ENCODE data around the gene FAM111A. TPM values are rescaled to one million over a fixed set of nuclear protein-coding genes. Genes with fewer than 3 reads are reported as not detected.

Gene FAM111A
- total and polyA plus RNA-seq, 10 of the 15 experiments (the other 5 are each of a cell fraction or from before 2014, with no cell fraction given), result 26.6 to 95.0 (median 67.5) TPM

DNA sequence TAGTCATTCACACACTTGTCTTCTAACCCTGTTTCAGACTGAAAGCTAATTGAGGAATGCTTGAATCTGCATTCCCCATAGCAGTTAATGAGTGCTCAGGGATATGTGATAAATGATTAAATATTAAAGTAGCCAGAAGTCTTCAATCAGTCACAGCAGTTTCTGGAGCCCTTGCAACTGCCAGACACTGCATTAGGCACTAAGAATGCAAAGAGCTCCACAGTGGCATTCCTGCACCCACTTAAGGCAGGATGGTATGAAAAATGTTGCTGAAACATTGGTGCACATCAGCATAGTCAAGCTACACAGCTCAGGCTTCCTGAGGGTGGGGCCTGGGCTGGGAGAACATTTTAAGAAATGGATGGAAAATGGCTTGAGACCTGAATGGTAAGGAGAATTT, 35.7 kb downstream of the FAM111A start:
- POLR2A ChIA-PET, result interaction anchor here (1.0 to 1.2 kb wide), 2 partner anchors 11 to 25 kb away, joined by 3 read pairs; no protein-coding TSS in a partner anchor
- FAIRE-seq, result no peak
- in situ Hi-C loops (cut with MboI), result loop anchor here (10.0 to 25.0 kb wide), 2 partner anchors 376 to 1584 kb away; partner anchors contain the start of gene MS4A15

More for the DNA sequence above, 35.7 kb downstream of the FAM111A start:
- peaks cover 3 to 7% of the 10 kb centered on the region in 2 experiments; a peak in 2 of 4 replicates for H3K36me3 ChIP-seq (ENCODE audit: control insufficient read depth in 2 of 2, insufficient read depth in 2 of 2, low read length in 1 of 2)
- no peak overlapping the region for H2AFZ ChIP-seq (ENCODE audit: control insufficient read depth, low read depth, low read length)
- H3K9me3 ChIP-seq (replicated peaks; ENCODE audit: control insufficient read depth, insufficient read depth, low read length), result peaks cover 16% of the 10 kb centered on the region; the same call in 2 of the 3 replicates
- no peak for ATAC-seq
- DNase-seq (ENCODE audit: low read depth, low spot score), result no peak
- H3K4me3 ChIP-seq, result no peak overlapping the region
- peaks cover 6% of the 10 kb centered on the region for H3K4me1 ChIP-seq (ENCODE audit: control insufficient read depth, insufficient read depth, low read length)
- H3K4me2 ChIP-seq (ENCODE audit: control insufficient read depth, insufficient read depth), result no peak overlapping the region
- BruUV-seq (replicated peaks), result no TSS peak
- no peaks in the 10 kb centered on the region for H4K20me1 ChIP-seq (ENCODE audit: control insufficient read depth, insufficient read depth)
- ChIA-PET CTCF (interaction anchor here (1.5 to 30.3 kb wide), 2 partner anchors 20 kb away, joined by 4 to 1180 read pairs; partner anchors contain the start of gene MPEG1), SMC1A (ENCODE audit: uncharacterized antibody, unreplicated experiment) (interaction anchor here (1.0 to 14.9 kb wide), 3 partner anchors 6 to 23 kb away, joined by 3 to 155 read pairs (median 123); no protein-coding TSS in a partner anchor), RAD21 (ENCODE audit: unreplicated experiment) (interaction anchor here (8.8 to 9.0 kb wide), 2 partner anchors 8 to 24 kb away, joined by 78 to 183 read pairs; no protein-coding TSS in a partner anchor)
- no peak overlapping the region for H3K27ac ChIP-seq (ENCODE audit: control insufficient read depth, insufficient read depth)
- H3K79me2 ChIP-seq (ENCODE audit: control insufficient read depth, insufficient read depth, low read length), result peaks cover 52% of the 10 kb centered on the region
- no peaks in the 10 kb centered on the region for H3K27me3 ChIP-seq (replicated peaks in 1 of 2; ENCODE audit: control insufficient read depth in 2 of 2, insufficient read depth in 2 of 2, low read length in 1 of 2)
- no peak for TF ChIP-seq TARDBP (IDR thresholded peaks at IDR 0.05; ENCODE audit: borderline replicate concordance)
- no peak for TF ChIP-seq EP300 (IDR thresholded peaks at IDR 0.05; ENCODE audit: borderline replicate concordance in 1 of 2, control insufficient read depth in 1 of 2, low read depth in 2 of 2, low read length in 2 of 2)
- no peak for TF ChIP-seq STAT3 (IDR thresholded peaks at IDR 0.05; ENCODE audit: low read depth, low read length)
- no peak for TF ChIP-seq IKZF1 (conservative IDR thresholded peaks at IDR 0.05)
- TF ChIP-seq KAT2A (conservative IDR thresholded peaks at IDR 0.05; ENCODE audit: control insufficient read depth, low read depth, low read length), result no peak
- TF ChIP-seq, protein P1, sequence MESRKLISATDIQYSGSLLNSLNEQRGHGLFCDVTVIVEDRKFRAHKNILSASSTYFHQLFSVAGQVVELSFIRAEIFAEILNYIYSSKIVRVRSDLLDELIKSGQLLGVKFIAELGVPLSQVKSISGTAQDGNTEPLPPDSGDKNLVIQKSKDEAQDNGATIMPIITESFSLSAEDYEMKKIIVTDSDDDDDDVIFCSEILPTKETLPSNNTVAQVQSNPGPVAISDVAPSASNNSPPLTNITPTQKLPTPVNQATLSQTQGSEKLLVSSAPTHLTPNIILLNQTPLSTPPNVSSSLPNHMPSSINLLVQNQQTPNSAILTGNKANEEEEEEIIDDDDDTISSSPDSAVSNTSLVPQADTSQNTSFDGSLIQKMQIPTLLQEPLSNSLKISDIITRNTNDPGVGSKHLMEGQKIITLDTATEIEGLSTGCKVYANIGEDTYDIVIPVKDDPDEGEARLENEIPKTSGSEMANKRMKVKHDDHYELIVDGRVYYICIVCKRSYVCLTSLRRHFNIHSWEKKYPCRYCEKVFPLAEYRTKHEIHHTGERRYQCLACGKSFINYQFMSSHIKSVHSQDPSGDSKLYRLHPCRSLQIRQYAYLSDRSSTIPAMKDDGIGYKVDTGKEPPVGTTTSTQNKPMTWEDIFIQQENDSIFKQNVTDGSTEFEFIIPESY (IDR thresholded peaks at IDR 0.05), result no peak
- TF ChIP-seq SUPT20H (IDR thresholded peaks at IDR 0.05; ENCODE audit: borderline replicate concordance, control insufficient read depth, low read depth, low read length), result no peak
- no peak for TF ChIP-seq HCFC1 (IDR thresholded peaks at IDR 0.05; ENCODE audit: low read length)
- no peak for TF ChIP-seq ZBED1 (IDR thresholded peaks at IDR 0.05; ENCODE audit: borderline replicate concordance)
- no peak for TF ChIP-seq EED (IDR thresholded peaks at IDR 0.05; ENCODE audit: low read depth)
- no peak overlapping the region for H3K9ac ChIP-seq (ENCODE audit: control insufficient read depth, insufficient read depth, low read length)
- intact Hi-C loops (cut with micrococcal nuclease; ENCODE audit: unreplicated experiment), result no loop called here

Measured in GM12878 (cell line).